Measurements from ENCODE around the gene MANF.
"Not testable (repeated sequence)": the region's sequence is repeated elsewhere in the genome, so short reads cannot be mapped to it uniquely, and the experiment has no call there.

MANF gene

DNA sequence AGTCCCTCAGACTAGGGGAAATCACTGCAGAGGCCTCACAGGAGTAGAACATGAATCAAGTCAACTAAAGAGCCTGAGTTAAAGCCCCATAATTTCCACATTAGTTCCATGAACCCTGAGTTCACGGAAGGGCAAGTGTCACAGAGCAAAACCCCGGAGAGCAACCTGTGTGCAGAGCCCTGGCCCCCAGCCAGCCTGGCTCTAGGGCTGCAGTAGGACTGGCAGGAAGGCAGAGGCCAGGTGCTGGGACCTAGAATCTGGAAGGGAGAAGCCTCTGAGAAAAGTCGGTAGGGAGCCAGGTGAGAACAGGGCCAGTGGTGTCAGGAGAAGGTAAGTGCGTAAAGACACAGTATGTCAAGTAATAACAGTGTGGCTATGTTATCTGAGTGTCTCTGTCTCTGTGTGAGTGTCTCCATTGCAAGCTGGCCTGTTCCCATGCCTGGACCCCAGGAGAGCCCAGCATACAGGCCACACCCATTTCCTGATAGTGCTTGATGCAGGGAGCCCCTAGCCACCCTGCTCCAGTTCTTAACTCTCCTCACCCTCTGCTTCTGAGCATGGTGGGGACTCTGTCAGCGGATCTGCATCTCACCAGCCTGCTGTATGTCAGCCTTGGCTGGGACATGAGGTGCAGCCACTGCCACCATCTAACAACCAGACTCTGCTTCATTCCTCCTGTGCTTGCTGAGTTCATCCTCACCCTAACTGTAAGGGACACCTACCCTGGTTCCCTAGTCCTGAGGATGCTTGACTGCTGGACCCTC lies 11.3 kb upstream of the MANF start:
- ATAC-seq, result no peak

- ATAC-seq, result no peak
Measured at GRCh38 chr3:51374456-51374855, 10.6 kb upstream of the MANF start.

DNA sequence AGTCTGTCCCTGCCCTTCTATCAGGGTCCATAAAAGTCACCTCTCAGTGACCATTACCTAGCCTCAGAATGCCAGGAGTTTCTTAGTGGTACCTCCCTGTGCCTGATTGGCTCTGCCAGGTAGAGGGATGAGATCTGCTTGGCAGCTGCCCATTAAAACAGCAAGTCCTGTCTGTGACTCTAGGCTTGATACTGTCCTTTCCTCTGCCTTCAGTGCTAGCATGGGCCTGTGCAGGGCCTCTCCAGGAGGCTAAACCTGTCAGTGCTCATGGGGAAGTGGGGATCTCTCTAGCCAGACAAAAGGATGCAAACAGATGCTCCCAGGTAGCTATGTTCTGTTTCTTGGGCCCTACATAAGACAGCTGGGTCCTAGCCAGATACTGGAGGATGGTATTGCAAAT lies 10.0 kb upstream of the MANF start:
- no peak for ATAC-seq

DNA sequence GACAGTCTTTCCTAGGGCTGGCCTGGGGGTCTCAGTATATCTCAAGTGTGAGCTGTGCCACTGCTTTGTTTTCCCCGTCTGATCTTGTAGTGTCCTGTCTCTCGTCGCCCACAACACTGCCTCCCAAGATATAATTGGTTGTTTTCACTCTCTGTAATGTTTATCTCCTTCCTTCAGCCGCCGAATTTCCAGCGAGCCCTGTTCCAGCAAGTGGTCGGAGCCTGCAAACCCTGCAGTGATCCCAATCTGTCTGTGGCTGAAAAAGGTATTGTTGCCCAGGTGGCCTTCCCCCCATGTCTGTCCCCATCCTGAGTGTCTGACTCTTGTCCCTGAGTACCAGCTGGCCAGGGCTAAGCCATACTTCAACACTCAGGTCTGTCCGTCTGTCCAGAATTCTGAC lies 9.5 kb upstream of the MANF start:
- ATAC-seq, result no peak

DNA sequence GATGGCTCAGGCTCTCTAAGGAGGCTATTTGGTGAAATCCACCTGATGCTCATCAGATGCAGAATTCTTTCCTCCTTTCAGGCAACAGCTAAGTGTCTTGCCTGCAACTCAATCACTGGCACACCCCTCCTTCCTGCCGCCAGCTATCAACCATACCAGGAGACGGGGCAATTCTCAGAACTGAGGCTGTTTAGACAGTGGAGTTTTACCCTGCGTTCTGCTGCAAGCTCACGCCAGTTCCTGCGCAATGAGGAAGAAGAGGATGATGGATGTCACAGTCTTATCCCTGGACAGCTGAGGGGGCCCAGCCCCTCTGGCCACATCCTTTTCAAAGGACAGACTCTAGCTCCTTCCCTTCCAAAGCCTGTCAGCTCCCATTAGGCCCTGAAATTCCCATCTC lies 7.0 kb upstream of the MANF start:
- no peak for ATAC-seq

- ATAC-seq, result no peak
Measured at GRCh38 chr3:51378726-51379125, 6.4 kb upstream of the MANF start.

- ATAC-seq, result no peak
Measured at GRCh38 chr3:51379301-51379700, 5.8 kb upstream of the MANF start.

DNA sequence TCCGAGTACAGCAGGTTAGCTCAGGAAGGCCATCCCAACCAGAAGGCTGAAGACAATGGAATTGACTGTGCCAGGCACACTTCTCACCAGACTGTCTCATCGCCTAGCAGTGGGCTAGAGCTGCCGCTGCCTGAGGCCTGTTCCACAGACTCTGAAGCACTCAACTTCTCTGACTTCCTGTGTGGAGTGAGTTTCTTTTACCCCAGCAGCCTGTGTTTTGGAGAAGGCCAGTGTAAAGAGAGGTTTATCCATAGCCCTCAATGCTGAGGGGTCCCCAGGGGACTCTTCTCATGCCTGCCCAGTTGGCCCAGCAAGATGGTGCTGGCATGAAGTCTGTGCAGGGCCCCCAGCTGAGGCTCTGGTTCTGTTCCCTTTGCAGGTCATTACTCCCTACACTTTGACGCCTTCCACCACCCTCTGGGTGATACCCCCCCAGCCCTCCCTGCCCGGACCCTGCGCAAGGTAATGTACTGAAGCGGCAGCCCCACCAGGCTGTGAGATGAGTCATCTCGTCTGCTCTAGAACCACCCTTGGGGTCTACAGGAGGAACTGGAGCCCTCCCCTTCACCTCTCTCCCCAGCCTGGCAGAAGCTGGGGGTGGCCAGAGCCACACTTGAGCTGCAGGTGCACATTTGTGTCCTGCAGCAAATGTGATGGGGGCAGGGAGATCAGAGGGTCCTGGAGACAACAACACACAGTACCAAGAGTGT lies 5.2 kb upstream of the MANF start:
- ATAC-seq, result no peak

DNA sequence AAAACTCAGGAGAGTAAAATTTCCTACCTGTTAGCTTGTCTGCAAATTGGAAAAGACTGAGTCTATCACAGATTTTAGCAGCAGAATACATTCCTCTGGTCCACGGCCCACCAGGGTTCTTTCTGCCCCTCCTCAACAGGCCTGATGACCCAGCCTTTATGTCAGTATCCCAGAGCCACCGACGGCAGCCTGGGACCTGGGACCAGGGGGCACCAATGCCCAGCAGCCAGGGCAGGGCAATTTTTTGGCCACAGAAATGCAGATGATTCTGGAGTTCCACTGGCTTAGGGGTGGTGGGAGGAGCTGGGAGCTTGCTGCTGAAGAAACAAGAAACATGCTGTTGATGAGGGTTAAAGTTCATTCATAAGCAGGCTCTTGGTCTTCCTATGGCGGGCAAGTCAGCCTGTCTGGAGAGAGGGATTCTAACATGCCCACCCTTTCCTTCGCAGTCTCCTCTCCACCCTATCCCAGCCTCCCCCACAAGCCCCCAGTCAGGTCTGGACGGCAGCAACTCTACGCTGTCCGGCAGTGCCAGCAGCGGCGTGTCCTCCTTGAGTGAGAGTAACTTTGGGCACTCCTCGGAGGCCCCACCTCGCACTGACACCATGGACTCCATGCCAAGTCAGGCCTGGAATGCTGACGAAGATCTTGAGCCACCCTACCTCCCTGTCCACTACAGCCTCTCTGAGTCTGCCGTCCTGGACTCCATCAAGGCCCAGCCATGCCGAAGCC lies 4.3 kb upstream of the MANF start:
- no peak for ATAC-seq

- ATAC-seq, result no peak
Measured at GRCh38 chr3:51381333-51381705, 3.8 kb upstream of the MANF start.

- no peak for ATAC-seq
Measured at GRCh38 chr3:51382076-51382745, 2.9 kb upstream of the MANF start.

GRCh38 chr3:51382947-51383578 lies 2.0 kb upstream of the MANF start:
- no peak for ATAC-seq

DNA sequence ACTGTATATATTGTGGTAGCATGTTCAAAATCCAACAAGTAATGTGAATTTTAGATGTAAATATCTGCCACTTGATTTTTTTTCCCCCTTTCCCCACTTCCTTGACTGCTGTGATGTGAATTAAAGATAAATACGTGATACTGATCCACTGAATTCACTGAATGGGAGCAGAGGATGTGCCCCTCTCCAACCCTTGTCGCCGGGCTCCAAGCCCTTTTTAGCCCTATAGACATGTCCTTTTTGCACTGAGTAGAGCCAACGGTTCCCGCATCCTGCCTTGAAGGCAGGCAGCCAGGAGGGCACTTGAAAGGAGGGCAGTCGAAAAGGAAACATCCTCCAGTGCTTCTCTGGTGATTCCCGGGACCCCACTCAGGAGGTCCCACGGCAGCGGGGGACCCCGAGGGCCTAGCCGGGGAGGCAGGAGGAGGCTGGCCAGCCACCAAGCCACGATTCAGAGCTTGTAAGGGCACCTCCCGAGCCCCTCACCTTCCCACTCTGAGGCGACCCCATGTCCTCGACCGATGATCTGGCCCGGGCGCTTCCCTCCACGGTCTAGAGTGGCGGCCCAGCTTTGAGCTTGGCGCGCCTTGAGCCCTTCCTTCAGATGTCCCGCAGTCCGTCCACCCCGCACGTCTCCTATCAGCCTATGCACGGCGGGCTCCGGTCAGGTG lies 901 bp upstream of the MANF start:
- peak; percentile 5 to 7 for ATAC-seq

DNA sequence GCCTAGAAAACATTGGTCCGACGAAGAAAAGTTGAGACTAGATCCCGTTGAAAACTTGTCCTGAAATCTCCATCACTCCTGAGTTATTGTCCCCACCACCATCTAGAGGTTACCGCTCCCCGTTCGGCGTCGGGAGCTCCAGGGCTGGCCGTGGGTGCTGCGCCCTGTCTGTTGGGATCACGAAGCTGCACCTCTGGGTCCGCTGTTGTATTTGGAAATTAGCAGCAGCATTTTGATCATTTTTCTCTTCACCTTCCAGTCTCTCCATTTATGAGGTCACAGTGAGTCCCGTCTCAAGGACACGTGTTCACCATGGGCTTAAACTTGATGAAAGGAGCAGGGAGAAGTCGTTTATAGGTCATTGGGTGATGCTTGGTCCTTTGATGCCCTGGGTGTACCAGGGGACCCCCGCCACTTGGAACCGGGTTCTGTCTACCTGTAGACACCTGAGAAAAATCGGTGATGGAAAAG lies 565 bp downstream of the MANF start:
- ATAC-seq, result no peak

DNA sequence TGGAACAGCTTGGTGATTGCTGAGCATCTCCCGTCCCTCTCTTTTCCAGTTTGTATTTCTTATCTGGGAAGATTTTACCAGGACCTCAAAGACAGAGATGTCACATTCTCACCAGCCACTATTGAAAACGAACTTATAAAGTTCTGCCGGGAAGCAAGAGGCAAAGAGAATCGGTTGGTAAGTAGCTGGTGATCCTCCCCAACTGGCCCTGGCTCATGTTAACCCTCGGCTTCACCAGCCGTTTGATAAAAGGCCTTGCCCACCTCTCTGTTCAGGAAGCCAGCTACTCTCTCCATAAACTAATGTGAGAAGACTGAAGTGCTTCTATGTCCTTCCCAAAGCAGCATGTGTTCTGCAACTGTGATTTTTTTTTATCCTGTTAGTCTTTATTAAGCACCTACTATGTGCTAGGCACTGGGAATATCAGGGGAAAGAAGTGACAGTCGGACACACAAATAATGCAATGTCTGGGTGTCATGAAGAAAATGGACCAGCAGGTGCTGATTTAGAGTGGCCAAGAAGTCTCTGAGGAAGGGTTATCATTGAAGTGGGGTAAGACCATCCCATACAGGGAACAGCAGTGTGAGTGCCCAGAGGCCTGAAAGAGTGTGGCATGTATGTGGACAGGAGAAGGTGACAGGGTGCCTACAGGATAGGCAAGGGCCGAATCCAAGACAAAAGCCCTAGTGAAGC lies 1.2 kb downstream of the MANF start:
- no peak for ATAC-seq

DNA sequence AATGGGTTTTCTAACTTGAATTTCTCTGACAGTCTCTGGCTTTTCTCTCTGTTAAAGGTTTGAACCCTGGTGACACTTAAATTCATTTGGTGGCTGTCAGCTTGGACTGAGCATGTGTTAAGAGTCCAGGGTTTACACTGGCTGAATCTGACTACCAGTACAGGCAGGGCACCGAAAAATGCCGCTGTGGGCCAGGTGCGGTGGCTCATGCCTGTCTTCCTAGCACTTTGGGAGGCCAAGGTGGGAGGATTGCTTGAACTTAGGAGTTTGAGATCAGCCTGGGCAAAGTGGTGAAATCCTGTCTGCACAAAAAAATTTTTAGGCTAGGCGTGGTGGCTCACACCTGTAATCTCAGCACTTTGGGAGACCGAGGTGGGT lies 1.8 kb downstream of the MANF start:
- ATAC-seq, result no peak

- not testable (repeated sequence) for ATAC-seq
Measured at GRCh38 chr3:51387281-51387680, 2.2 kb downstream of the MANF start.

GRCh38 chr3:51388286-51389029 lies 3.4 kb downstream of the MANF start:
- ATAC-seq, result no peak

DNA sequence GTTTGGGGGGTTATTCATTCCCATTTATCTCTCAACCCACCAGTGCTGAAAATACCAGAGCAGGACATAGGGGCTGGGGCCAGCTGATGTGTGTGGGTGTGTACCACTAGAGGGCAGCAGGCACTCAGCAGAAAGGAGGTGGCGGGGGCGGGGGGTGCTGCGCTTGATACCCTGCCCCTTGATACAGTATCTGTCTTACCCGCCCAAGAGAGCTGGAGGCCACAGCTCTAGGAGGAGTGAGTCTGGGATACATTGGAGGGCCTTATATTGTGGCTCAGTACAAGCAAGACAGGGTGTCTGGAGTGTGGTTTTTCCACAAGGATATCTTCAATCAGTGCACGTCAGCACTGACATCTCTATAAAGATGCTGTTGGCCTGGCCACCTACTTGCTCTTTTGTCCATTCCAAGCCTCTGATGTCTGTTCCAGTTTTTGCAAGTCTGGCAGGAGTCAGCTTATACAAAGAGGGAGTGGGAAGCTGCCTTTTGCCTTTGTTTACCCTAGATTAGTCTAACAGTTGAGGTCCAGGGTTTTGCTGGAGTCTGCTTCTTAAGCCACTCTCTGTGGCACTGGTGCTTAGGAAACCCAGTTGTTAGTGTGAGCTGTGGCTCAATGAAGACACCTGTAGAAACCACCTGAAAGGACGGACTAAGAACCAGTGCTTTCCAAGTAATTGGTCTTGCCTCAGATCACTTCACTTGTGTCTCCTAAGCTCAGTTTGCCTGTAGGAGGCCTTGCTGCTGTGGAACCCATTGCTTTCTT lies 4.5 kb downstream of the MANF start:
- no peak for ATAC-seq

All from activated CD4-positive, CD25-positive, alpha-beta regulatory T cell treated with anti-CD3 and anti-CD28 coated beads, Interleukin-2, amount 50 U/mL, for 24 hours (primary cell).